ENCODE results near the gene VGF. TPM values are rescaled to one million over a fixed set of nuclear protein-coding genes. Genes with fewer than 3 reads are reported as not detected.

The VGF gene
- total RNA-seq, 1 experiment from 2014 or later, result 0.14 TPM

- Mint-ChIP-seq H3K4me1 (ENCODE audit: low read depth, unreplicated experiment) (peaks cover 49% of the 10 kb centered on the region), H3K36me3 (ENCODE audit: insufficient read depth, unreplicated experiment) (peaks cover 45% of the 10 kb centered on the region), H3K4me3 (ENCODE audit: low read depth, unreplicated experiment) (no peak overlapping the region), H3K27ac (ENCODE audit: unreplicated experiment) (no peak overlapping the region), H3K9me3 (ENCODE audit: low read depth, unreplicated experiment) (no peaks in the 10 kb centered on the region), H3K27me3 (ENCODE audit: unreplicated experiment) (peaks cover 86% of the 10 kb centered on the region)
- CTCF ChIA-PET, result interaction anchor here (1.6 kb wide), 1 partner anchor 18 kb away, joined by 3 read pairs; no protein-coding TSS in a partner anchor
- DNase-seq, result no peak
- no TSS peak for BruUV-seq (replicated peaks)
- no peak for TF ChIP-seq CTCF (IDR thresholded peaks at IDR 0.05; ENCODE audit: unreplicated experiment)
- intact Hi-C loops (cut with micrococcal nuclease; ENCODE audit: unreplicated experiment), result no loop called here
Observed at GRCh38 chr7:101168412-101169049, 3.2 kb upstream of the VGF start.

- H3K4me3 Mint-ChIP-seq (ENCODE audit: low read depth, unreplicated experiment), result no peak overlapping the region
- CTCF ChIA-PET, result interaction anchor here (1.6 kb wide), 1 partner anchor 19 kb away, joined by 3 read pairs; no protein-coding TSS in a partner anchor
Observed at GRCh38 chr7:101167645-101168411, 2.5 kb upstream of the VGF start.

GRCh38 chr7:101166909-101167644, 1.7 kb upstream of the VGF start:
- DNase-seq, result no peak
- BruUV-seq (replicated peaks), result no TSS peak
- no peak overlapping the region for H3K4me3 Mint-ChIP-seq (ENCODE audit: low read depth, unreplicated experiment)
- H3K4me1 Mint-ChIP-seq (ENCODE audit: low read depth, unreplicated experiment), result peaks cover 49% of the 10 kb centered on the region
- CTCF ChIA-PET, result no interaction called here
- H3K36me3 Mint-ChIP-seq (ENCODE audit: insufficient read depth, unreplicated experiment), result peaks cover 50% of the 10 kb centered on the region
- no peak for TF ChIP-seq CTCF (IDR thresholded peaks at IDR 0.05; ENCODE audit: unreplicated experiment)
- H3K9me3 Mint-ChIP-seq (ENCODE audit: low read depth, unreplicated experiment), result no peaks in the 10 kb centered on the region
- H3K27me3 Mint-ChIP-seq (ENCODE audit: unreplicated experiment), result peaks cover 72% of the 10 kb centered on the region
- intact Hi-C loops (cut with micrococcal nuclease; ENCODE audit: unreplicated experiment), result no loop called here
- peak overlapping the region; percentile 17 for H3K27ac Mint-ChIP-seq (ENCODE audit: unreplicated experiment)

More at GRCh38 chr7:101167645-101168411, 2.5 kb upstream of the VGF start:
- H3K27me3 Mint-ChIP-seq (ENCODE audit: unreplicated experiment), result peaks cover 79% of the 10 kb centered on the region
- H3K36me3 Mint-ChIP-seq (ENCODE audit: insufficient read depth, unreplicated experiment), result peaks cover 48% of the 10 kb centered on the region
- no peak for TF ChIP-seq CTCF (IDR thresholded peaks at IDR 0.05; ENCODE audit: unreplicated experiment)
- no peaks in the 10 kb centered on the region for H3K9me3 Mint-ChIP-seq (ENCODE audit: low read depth, unreplicated experiment)
- no peak overlapping the region for H3K27ac Mint-ChIP-seq (ENCODE audit: unreplicated experiment)
- peaks cover 49% of the 10 kb centered on the region for H3K4me1 Mint-ChIP-seq (ENCODE audit: low read depth, unreplicated experiment)
- intact Hi-C loops (cut with micrococcal nuclease; ENCODE audit: unreplicated experiment), result no loop called here
- no TSS peak for BruUV-seq (replicated peaks)
- DNase-seq, result no peak

GRCh38 chr7:101166648-101166908, 1.2 kb upstream of the VGF start:
- intact Hi-C loops (cut with micrococcal nuclease; ENCODE audit: unreplicated experiment), result no loop called here

More at GRCh38 chr7:101166648-101166908, 1.2 kb upstream of the VGF start:
- Mint-ChIP-seq H3K4me3 (ENCODE audit: low read depth, unreplicated experiment) (no peak overlapping the region), H3K9me3 (ENCODE audit: low read depth, unreplicated experiment) (no peaks in the 10 kb centered on the region), H3K27ac (ENCODE audit: unreplicated experiment) (no peak overlapping the region), H3K36me3 (ENCODE audit: insufficient read depth, unreplicated experiment) (peaks cover 50% of the 10 kb centered on the region), H3K27me3 (ENCODE audit: unreplicated experiment) (peaks cover 67% of the 10 kb centered on the region), H3K4me1 (ENCODE audit: low read depth, unreplicated experiment) (peaks cover 45% of the 10 kb centered on the region)
- no TSS peak for BruUV-seq (replicated peaks)
- DNase-seq, result no peak
- CTCF ChIA-PET, result no interaction called here
- TF ChIP-seq CTCF (IDR thresholded peaks at IDR 0.05; ENCODE audit: unreplicated experiment), result no peak

Data from Calu3 (cell line).